K562 (cell line): Measurements from ENCODE around the gene CBX1. TPM values are rescaled to one million over a fixed set of nuclear protein-coding genes. Genes with fewer than 3 reads are reported as not detected.

Experiments
- CBFA2T2 ChIP-seq: fragments of 450-650 bp; conservative IDR thresholded peaks from 2 replicates; pipeline ENCODE4 v1.6.1; 2017; ENCODE audit warnings: mild to moderate bottlenecking
- CBFB ChIP-seq: sonication (generic); formaldehyde crosslinking; IDR thresholded peaks from 2 replicates; pipeline ENCODE4 v1.4.0; 2020; ENCODE audit warnings: mild to moderate bottlenecking, missing genetic modification reagents
- CCNT2 ChIP-seq: IDR thresholded peaks from 2 replicates; pipeline ENCODE4 v1.6.1; 2011; ENCODE audit warnings: borderline replicate concordance, low read depth, mild to moderate bottlenecking, moderate library complexity, mixed read lengths, low read length; ENCODE audit not compliant: insufficient read length; ENCODE audit errors: extremely low read depth
- E2F5 ChIP-seq: sonication (generic); formaldehyde crosslinking; IDR thresholded peaks from 2 replicates; pipeline ENCODE4 v1.8.0; 2022; ENCODE audit warnings: mild to moderate bottlenecking, missing genetic modification reagents
- ESRRA ChIP-seq: fragments of 450-650 bp; IDR thresholded peaks from 2 replicates; pipeline ENCODE4 v1.6.1; 2014; ENCODE audit warnings: low read depth, mild to moderate bottlenecking, moderate library complexity, borderline replicate concordance
- FOXK1 ChIP-seq: sonication (generic); formaldehyde crosslinking; IDR thresholded peaks from 2 replicates; pipeline ENCODE4 v1.8.0; 2022; ENCODE audit warnings: missing genetic modification reagents, mild to moderate bottlenecking, borderline replicate concordance
- HDAC1 ChIP-seq, 2 experiments: fragments of 450-650 bp; IDR thresholded peaks; 2 replicates each; pipeline ENCODE4 v1.6.1; 2016 to 2017; ENCODE audit warnings: inconsistent platforms in 1 of 2, mild to moderate bottlenecking in 1 of 2, moderate library complexity in 1 of 2
- HDAC2 ChIP-seq: fragments of 450-650 bp; IDR thresholded peaks from 2 replicates; pipeline ENCODE4 v1.6.1; 2016; ENCODE audit warnings: mild to moderate bottlenecking
- HDAC6 ChIP-seq: IDR thresholded peaks from 2 replicates; pipeline ENCODE4 v1.6.1; 2012; ENCODE audit warnings: low read depth, mild to moderate bottlenecking, control low read depth, inconsistent platforms, low read length, moderate library complexity
- HNRNPK ChIP-seq: fragments of 200-400 bp; formaldehyde crosslinking; IDR thresholded peaks from one replicate; pipeline ENCODE4 v1.6.1; 2018; ENCODE audit warnings: mild to moderate bottlenecking, low read depth, low read length; ENCODE audit not compliant: poor library complexity, severe bottlenecking
- MLLT1 ChIP-seq, 2 experiments: fragments of 450-650 bp; IDR thresholded peaks; 2 replicates each; pipeline ENCODE4 v1.6.1; 2016
- MNT ChIP-seq, 2 experiments: fragments of 450-650 bp; conservative IDR thresholded peaks; 2 replicates each; pipeline ENCODE4 v1.6.1; 2017; ENCODE audit warnings: mild to moderate bottlenecking in 2 of 2, moderate library complexity in 2 of 2
- MTF1 ChIP-seq: fragments of 250-450 bp; sonication (Bioruptor Pico); IDR thresholded peaks from 2 replicates; pipeline ENCODE4 v1.9.0; 2021; ENCODE audit warnings: moderate library complexity, mild to moderate bottlenecking, inconsistent platforms, borderline replicate concordance
- NFE2 ChIP-seq: IDR thresholded peaks from 2 replicates; pipeline ENCODE4 v1.6.1; 2014; ENCODE audit warnings: antibody characterized with exemption, low read depth
- NR3C1 ChIP-seq: sonication (generic); formaldehyde crosslinking; IDR thresholded peaks from 2 replicates; pipeline ENCODE4 v1.8.1; 2022; ENCODE audit warnings: missing genetic modification reagents
- SMARCE1 ChIP-seq: fragments of 450-650 bp; IDR thresholded peaks from 2 replicates; pipeline ENCODE4 v1.7.1; 2016; ENCODE audit warnings: mild to moderate bottlenecking
- SNRNP70 ChIP-seq: fragments of 200-400 bp; formaldehyde crosslinking; optimal IDR thresholded peaks from 2 replicates; pipeline ENCODE3; 2017; ENCODE audit warnings: low read depth, low read length
- STAT5B ChIP-seq: fragments of 250-450 bp; sonication (Bioruptor Pico); IDR thresholded peaks from 2 replicates; pipeline ENCODE4 v1.8.0; 2021; ENCODE audit warnings: mild to moderate bottlenecking, inconsistent platforms
- ZBTB12 ChIP-seq: fragments of 250-450 bp; sonication (Bioruptor Pico); IDR thresholded peaks from 2 replicates; pipeline ENCODE4 v1.4.0; 2020
- ZNF224 ChIP-seq: sonication (generic); formaldehyde crosslinking; IDR thresholded peaks from 2 replicates; pipeline ENCODE4 v1.8.0; 2022; ENCODE audit warnings: mild to moderate bottlenecking, missing genetic modification reagents
- ZNF232 ChIP-seq: sonication (generic); formaldehyde crosslinking; IDR thresholded peaks from 2 replicates; pipeline ENCODE4 v1.8.0; 2022; ENCODE audit warnings: mild to moderate bottlenecking, missing genetic modification reagents
- ZNF239 ChIP-seq: fragments of 250-450 bp; sonication (Bioruptor Pico); IDR thresholded peaks from 2 replicates; pipeline ENCODE4 v1.4.0; 2020; ENCODE audit warnings: mild to moderate bottlenecking
- ZNF274 ChIP-seq: IDR thresholded peaks from 2 replicates; pipeline ENCODE4 v1.6.1; 2011; ENCODE audit warnings: low read depth, mild to moderate bottlenecking, low read length, moderate library complexity, borderline replicate concordance
- ZNF408 ChIP-seq: fragments of 250-450 bp; sonication (Bioruptor Pico); IDR thresholded peaks from 2 replicates; pipeline ENCODE4 v1.4.0; 2020; ENCODE audit warnings: low read depth, mild to moderate bottlenecking, moderate library complexity
- polyA plus RNA-seq, 8 experiments: library from polyadenylated mRNA; depleted of rRNA in 4 of 8; stranded (reverse) in 5 of 8; unstranded in 3 of 8; fragments of >200 nt; fragmentation: Nextera tagmentation in 2 of 8; fragmentation: Illumina TruSeq in 1 of 8; extraction: Ambion mirVana in 2 of 8; extraction: Trizol in 1 of 8; gene quantifications; 2 replicates each; pipeline versions ENCODE4 v1.2.1 to v1.2.3, GENCODE V29; 2011 to 2014; ENCODE audit warnings: inconsistent platforms in 1 of 8, missing spikeins in 1 of 8
- total RNA-seq, 7 experiments: library from RNA; depleted of rRNA in 6 of 7; stranded (reverse); fragments of >200 nt in 6 of 7; fragmentation: Illumina TruSeq in 2 of 7; extraction: Trizol in 2 of 7; gene quantifications; 2 replicates each; pipeline versions ENCODE4 v1.2.1 to v1.2.3, GENCODE V29; 2011 to 2021; ENCODE audit warnings: low replicate concordance in 1 of 7

Gene CBX1
- total and polyA plus RNA-seq, 9 of the 15 experiments (the other 6 are each of a cell fraction or from before 2014, with no cell fraction given) = 10.6 to 95.7 (median 52.7) TPM

- TF ChIP-seq MLLT1 (IDR thresholded peaks at IDR 0.05) = no peak
- peak in 1 of 2 experiments; percentile 43; a peak in 2 of 4 replicates for TF ChIP-seq HDAC1 (IDR thresholded peaks at IDR 0.05)
- TF ChIP-seq ZNF274 = no peak
- no peak for TF ChIP-seq STAT5B (CRISPR knock-in tag)
- TF ChIP-seq CBFB (CRISPR knock-in tag) = 0 out of 2 replicates have a peak, but pooled peaks have one; percentile 49
- no peak for TF ChIP-seq ZNF408 (CRISPR knock-in tag)
- TF ChIP-seq SNRNP70 = no peak
- TF ChIP-seq NFE2 = no peak
- TF ChIP-seq CCNT2 = no peak
- no peak for TF ChIP-seq CBFA2T2
- no peak for TF ChIP-seq HNRNPK
- no peak for TF ChIP-seq ZNF239 (CRISPR knock-in tag)
- TF ChIP-seq FOXK1 = no peak
- TF ChIP-seq E2F5 (CRISPR knock-in tag) = no peak
- no peak for TF ChIP-seq ZNF232 (CRISPR knock-in tag)
- no peak for TF ChIP-seq NR3C1 (CRISPR knock-in tag)
- no peak for TF ChIP-seq ZBTB12 (CRISPR knock-in tag)
- TF ChIP-seq HDAC2 = peak; percentile 31; the same call in 1 of the 2 replicates
- no peak; a peak in 1 of 4 replicates for TF ChIP-seq MNT (conservative IDR thresholded peaks at IDR 0.05)
- TF ChIP-seq HDAC6 = no peak
- 0 out of 2 replicates have a peak, but pooled peaks have one; percentile 19 for TF ChIP-seq SMARCE1
- TF ChIP-seq ESRRA = peak; percentile 62; the same call in 1 of the 2 replicates
- no peak for TF ChIP-seq MTF1 (CRISPR knock-in tag)
- no peak for TF ChIP-seq ZNF224 (CRISPR knock-in tag)
Observed at GRCh38 chr17:48024149-48025039, 76.9 kb downstream of the CBX1 start (continued).
